Neural cell (in vitro differentiated cells): ENCODE measurements around the gene CNGA3.

ENCODE experiments used
- CTCF ChIP-seq: fragments of 450-650 bp; IDR thresholded peaks from 2 replicates; pipeline ENCODE4 v1.5.1; 2014; ENCODE audit warnings: antibody characterized with exemption, mild to moderate bottlenecking, moderate library complexity; ENCODE audit not compliant: poor library complexity, severe bottlenecking
- EP300 ChIP-seq: fragments of 450-650 bp; conservative IDR thresholded peaks from 2 replicates; pipeline ENCODE4 v1.6.1; 2014; ENCODE audit warnings: antibody characterized with exemption, mild to moderate bottlenecking, moderate library complexity; ENCODE audit not compliant: poor library complexity, severe bottlenecking
- EZH2 ChIP-seq: fragments of 200-600, 300-800 bp; shearing (Covaris generic), sonication (generic); IDR thresholded peaks from 2 replicates; pipeline ENCODE4 v1.6.1; 2014; ENCODE audit warnings: antibody characterized with exemption, low read length, borderline replicate concordance, mild to moderate bottlenecking; ENCODE audit not compliant: insufficient read depth, poor library complexity, severe bottlenecking
- MXI1 ChIP-seq: fragments of 450-650 bp; conservative IDR thresholded peaks from 2 replicates; pipeline ENCODE4 v1.6.1; 2014; ENCODE audit warnings: antibody characterized with exemption, mild to moderate bottlenecking; ENCODE audit not compliant: poor library complexity, severe bottlenecking
- POLR2AphosphoS5 ChIP-seq: IDR thresholded peaks from 2 replicates; pipeline ENCODE4 v1.6.1; 2012
- RAD21 ChIP-seq: fragments of 450-650 bp; conservative IDR thresholded peaks from 2 replicates; pipeline ENCODE4 v1.6.1; 2014; ENCODE audit warnings: antibody characterized with exemption, mild to moderate bottlenecking, moderate library complexity
- REST ChIP-seq: IDR thresholded peaks from 2 replicates; pipeline ENCODE4 v1.6.1; 2012; ENCODE audit warnings: borderline replicate concordance
- TAF1 ChIP-seq: IDR thresholded peaks from 2 replicates; pipeline ENCODE4 v1.6.1; 2012; ENCODE audit warnings: low read depth

GRCh38 chr2:98333922-98334321, 12.3 kb upstream of the CNGA3 start:
- TF ChIP-seq POLR2AphosphoS5 (no peak), CTCF (no peak), EP300 (no peak), EZH2 (no peak), RAD21 (no peak), MXI1 (no peak), REST (no peak), TAF1 (no peak)
